Tibial nerve (tissue), 4 donors: ENCODE data around the gene AKR1C4. TPM values are rescaled to one million over a fixed set of nuclear protein-coding genes. Genes with fewer than 3 reads are reported as not detected.

Source experiments
- DNase-seq, 2 donors: peaks; one replicate each; pipeline ENCODE4 v3.0.0-alpha.2; 2019; ENCODE audit warnings: low spot score in 2 of 2
- H3K27ac ChIP-seq, 4 donors: fragments of 200-600 bp; sonication (generic) in 3 of 4; one replicate each; pipeline ENCODE4 v1.5.1; 2017 to 2019; ENCODE audit warnings: mild to moderate bottlenecking in 1 of 4
- H3K27me3 ChIP-seq, 2 donors: fragments of 200-600 bp; sonication (generic) in 1 of 2; one replicate each; pipeline versions ENCODE4 v1.5.1 to v1.6.0; 2017 to 2019
- H3K36me3 ChIP-seq, 3 donors: fragments of 200-600 bp; sonication (generic); one replicate each; pipeline ENCODE4 v1.5.1; 2018 to 2019
- H3K4me1 ChIP-seq, 4 donors: fragments of 200-600 bp; sonication (generic) in 3 of 4; one replicate each; pipeline ENCODE4 v1.5.1; 2017 to 2019
- H3K4me3 ChIP-seq, 4 donors: fragments of 200-600 bp; sonication (generic) in 3 of 4; one replicate each; pipeline ENCODE4 v1.5.1; 2017 to 2019; ENCODE audit warnings: mild to moderate bottlenecking in 1 of 4, moderate library complexity in 1 of 4
- H3K9me3 ChIP-seq, 4 donors: fragments of 200-600 bp; sonication (generic) in 3 of 4; one replicate each; pipeline ENCODE4 v1.5.1; 2017 to 2019
- EP300 ChIP-seq, 2 donors: sonication (generic); formaldehyde crosslinking; IDR thresholded peaks; one replicate each; pipeline ENCODE4 v1.6.1; 2017; ENCODE audit warnings: antibody characterized with exemption in 2 of 2, mild to moderate bottlenecking in 1 of 2
- POLR2A ChIP-seq, 2 donors: fragments of 450-650 bp; IDR thresholded peaks; one replicate each; pipeline ENCODE4 v1.6.1; 2017; ENCODE audit warnings: antibody characterized with exemption in 2 of 2, mild to moderate bottlenecking in 2 of 2, moderate library complexity in 2 of 2
- WGBS, 2 donors: methylation state at CpG; one replicate each; pipeline ENCODE4 v1.1.5; 2018; 5-methylcytosine and 5-hydroxymethylcytosine counted together
- total RNA-seq, 4 donors: library from RNA; depleted of rRNA; stranded (reverse); fragments of >200 nt; gene quantifications; one replicate each; pipeline ENCODE4 v1.1.0, GENCODE V29; 2016
- TF ChIP-seq, protein P1 (sequence below), 5 experiments: fragments of 200-600 bp in 3 of 5; fragments of 450-650 bp in 2 of 5; sonication (generic) in 3 of 5; IDR thresholded peaks; one replicate each; pipeline ENCODE4 v1.5.1; 2016 to 2019; ENCODE audit warnings: antibody characterized with exemption in 5 of 5, mild to moderate bottlenecking in 3 of 5, moderate library complexity in 2 of 5

Gene AKR1C4
- total RNA-seq, 4 donors from 2014 or later, result not detected

DNA sequence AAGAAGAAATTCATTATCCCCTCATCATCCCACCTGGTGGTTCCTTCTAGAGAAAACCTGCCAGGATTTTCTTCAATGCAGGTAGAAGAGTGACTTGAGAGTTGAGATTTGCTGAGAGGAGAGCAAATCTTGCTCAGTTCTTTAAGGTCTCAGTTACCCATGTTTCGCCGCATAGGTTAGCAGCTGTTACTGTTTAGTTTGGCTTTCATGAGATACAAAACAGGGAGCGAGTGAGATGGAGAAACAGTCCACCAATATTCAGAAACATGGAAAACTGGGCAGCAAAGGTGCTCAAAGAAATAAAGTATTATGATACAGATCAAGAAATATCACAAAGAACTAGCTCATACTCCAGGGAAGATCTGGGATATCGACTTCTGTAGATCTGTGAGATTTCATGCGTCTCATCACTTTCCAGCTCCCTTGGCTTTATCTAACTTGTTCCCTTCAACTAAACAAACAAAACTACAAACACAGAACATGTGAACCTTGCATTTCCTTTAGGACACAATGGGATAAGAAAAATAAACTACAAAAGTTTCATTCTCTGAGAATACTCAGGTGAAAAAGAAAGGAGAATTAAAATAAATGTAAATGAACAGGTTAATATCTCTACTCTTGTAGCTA, 63.4 kb downstream of the AKR1C4 start:
- 71 to 73% methylated on average over 5 of the region's 5 CpGs for WGBS, 2 donors
- no peak for TF ChIP-seq POLR2A (IDR thresholded peaks at IDR 0.05)
- no peak for TF ChIP-seq EP300 (IDR thresholded peaks at IDR 0.05)
- TF ChIP-seq, protein P1, sequence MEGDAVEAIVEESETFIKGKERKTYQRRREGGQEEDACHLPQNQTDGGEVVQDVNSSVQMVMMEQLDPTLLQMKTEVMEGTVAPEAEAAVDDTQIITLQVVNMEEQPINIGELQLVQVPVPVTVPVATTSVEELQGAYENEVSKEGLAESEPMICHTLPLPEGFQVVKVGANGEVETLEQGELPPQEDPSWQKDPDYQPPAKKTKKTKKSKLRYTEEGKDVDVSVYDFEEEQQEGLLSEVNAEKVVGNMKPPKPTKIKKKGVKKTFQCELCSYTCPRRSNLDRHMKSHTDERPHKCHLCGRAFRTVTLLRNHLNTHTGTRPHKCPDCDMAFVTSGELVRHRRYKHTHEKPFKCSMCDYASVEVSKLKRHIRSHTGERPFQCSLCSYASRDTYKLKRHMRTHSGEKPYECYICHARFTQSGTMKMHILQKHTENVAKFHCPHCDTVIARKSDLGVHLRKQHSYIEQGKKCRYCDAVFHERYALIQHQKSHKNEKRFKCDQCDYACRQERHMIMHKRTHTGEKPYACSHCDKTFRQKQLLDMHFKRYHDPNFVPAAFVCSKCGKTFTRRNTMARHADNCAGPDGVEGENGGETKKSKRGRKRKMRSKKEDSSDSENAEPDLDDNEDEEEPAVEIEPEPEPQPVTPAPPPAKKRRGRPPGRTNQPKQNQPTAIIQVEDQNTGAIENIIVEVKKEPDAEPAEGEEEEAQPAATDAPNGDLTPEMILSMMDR (IDR thresholded peaks at IDR 0.05), result no peak

DNA sequence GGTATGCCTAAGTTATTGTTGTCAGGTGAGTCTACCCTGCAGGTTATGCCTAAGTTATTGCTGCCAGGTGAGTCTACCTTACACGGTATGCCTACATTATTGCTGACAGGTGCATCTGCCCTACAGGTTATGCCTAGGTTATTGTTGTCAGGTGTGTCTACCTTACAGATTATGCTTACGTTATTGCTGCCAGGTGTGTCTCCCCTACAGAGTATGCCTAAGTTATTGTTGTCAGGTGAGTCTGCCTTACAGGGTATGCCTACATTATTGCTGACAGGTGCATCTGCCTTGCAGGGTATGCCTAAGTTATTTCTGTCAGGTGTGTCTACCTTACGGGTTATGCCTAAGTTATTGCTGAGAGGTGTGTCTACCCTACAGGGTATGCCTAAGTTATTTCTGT, 64.2 kb downstream of the AKR1C4 start:
- Histone ChIP-seq H3K9me3 (peaks cover 0 to 17% (median 3%) of the 10 kb centered on the region in 4 donors), H3K27ac (no peak overlapping the region), H3K36me3 (no peaks in the 10 kb centered on the region), H3K27me3 (no peaks in the 10 kb centered on the region), H3K4me3 (no peak overlapping the region), H3K4me1 (no peaks in the 10 kb centered on the region)
- no peak for TF ChIP-seq POLR2A (IDR thresholded peaks at IDR 0.05)
- no peak for TF ChIP-seq EP300 (IDR thresholded peaks at IDR 0.05)
- TF ChIP-seq, protein P1 (IDR thresholded peaks at IDR 0.05), result no peak
- 87 to 89% methylated on average over 3 of the region's 3 CpGs for WGBS, 2 donors
- no peak for DNase-seq

More for the DNA sequence above, 63.4 kb downstream of the AKR1C4 start:
- Histone ChIP-seq H3K4me3 (no peak overlapping the region), H3K9me3 (peaks cover 0 to 12% (median 3%) of the 10 kb centered on the region in 4 donors), H3K4me1 (no peaks in the 10 kb centered on the region), H3K36me3 (no peaks in the 10 kb centered on the region), H3K27ac (no peak overlapping the region), H3K27me3 (no peaks in the 10 kb centered on the region)
- DNase-seq, result no peak

DNA sequence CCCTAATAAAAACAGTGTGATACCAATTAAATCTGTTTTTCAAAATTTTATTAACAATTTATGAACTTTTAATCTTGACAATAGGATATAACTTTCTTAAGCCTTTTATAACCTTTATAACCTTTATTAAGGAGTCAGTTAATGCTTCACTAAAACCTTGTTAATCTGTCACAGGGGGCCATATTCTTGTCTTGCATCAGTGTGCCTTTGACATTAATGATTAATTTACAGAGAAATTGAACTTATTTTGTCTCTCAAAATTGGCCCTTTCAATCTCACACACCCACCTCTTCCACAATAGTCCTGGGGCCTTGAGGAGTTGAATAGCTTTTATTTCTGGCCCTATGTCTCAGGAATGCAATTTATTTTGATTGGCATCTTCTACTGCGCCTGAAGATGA, 68.5 kb downstream of the AKR1C4 start:
- Histone ChIP-seq H3K27ac (no peak overlapping the region), H3K4me1 (no peaks in the 10 kb centered on the region), H3K36me3 (no peaks in the 10 kb centered on the region), H3K9me3 (peaks cover 0 to 35% (median 5%) of the 10 kb centered on the region in 4 donors), H3K27me3 (no peaks in the 10 kb centered on the region), H3K4me3 (no peak overlapping the region)
- WGBS, 2 donors, result 68 to 78% methylated on average over 1 of the region's 1 CpG
- no peak for TF ChIP-seq EP300 (IDR thresholded peaks at IDR 0.05)
- TF ChIP-seq, protein P1 (IDR thresholded peaks at IDR 0.05), result no peak
- TF ChIP-seq POLR2A (IDR thresholded peaks at IDR 0.05), result no peak
- DNase-seq, result no peak

DNA sequence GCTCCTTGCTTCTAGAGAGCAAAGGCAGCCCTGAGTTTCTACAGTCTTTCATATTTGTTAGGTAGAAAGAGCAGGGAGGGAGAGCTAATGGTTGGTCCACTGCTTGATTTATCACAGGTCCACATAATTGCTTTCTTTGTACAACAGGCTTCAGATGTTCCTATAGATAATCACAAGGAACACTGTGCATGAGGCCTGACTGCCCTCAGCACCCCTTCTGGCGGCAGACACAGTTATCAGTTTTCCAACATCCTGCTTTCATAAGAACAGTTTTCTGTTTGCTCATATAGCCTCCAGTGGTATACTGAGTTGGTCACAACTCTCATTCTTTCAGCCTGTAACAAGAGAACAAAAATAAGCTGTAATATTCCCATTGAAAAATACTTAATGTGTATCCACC, 69.7 kb downstream of the AKR1C4 start:
- H3K9me3 ChIP-seq, result peaks cover 0 to 35% (median 5%) of the 10 kb centered on the region in 4 donors
- H3K36me3 ChIP-seq, result no peaks in the 10 kb centered on the region
- no peak overlapping the region for H3K27ac ChIP-seq
- H3K27me3 ChIP-seq, result no peaks in the 10 kb centered on the region
- no peaks in the 10 kb centered on the region for H3K4me1 ChIP-seq
- TF ChIP-seq POLR2A (IDR thresholded peaks at IDR 0.05), result no peak
- TF ChIP-seq EP300 (IDR thresholded peaks at IDR 0.05), result no peak
- TF ChIP-seq, protein P1 (IDR thresholded peaks at IDR 0.05), result no peak
- no peak overlapping the region for H3K4me3 ChIP-seq
- WGBS, 2 donors, result 35 to 40% methylated on average over 1 of the region's 1 CpG
- DNase-seq, result no peak

DNA sequence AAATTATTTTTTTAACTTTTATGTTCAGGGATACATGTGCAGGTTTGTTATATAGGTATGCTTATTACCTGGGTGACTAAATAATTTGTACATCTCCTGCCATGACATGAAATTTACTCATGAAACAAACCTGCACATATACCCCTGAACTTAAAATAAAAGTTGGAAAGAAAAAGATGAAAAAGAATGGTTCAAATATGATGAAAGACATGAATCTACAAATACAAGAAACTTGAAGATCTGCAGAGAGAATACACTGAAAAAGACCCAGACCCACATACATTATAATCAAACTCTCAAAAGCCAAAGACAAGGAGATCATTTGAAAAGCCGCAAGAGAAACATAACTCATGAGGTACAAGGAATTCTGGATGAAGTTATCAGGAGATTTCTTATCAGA, 70.2 kb downstream of the AKR1C4 start:
- no peaks in the 10 kb centered on the region for H3K4me1 ChIP-seq
- H3K27ac ChIP-seq, result no peak overlapping the region
- DNase-seq, result no peak
- peaks cover 0 to 35% (median 5%) of the 10 kb centered on the region in 4 donors for H3K9me3 ChIP-seq
- no peak overlapping the region for H3K4me3 ChIP-seq
- no peak for TF ChIP-seq POLR2A (IDR thresholded peaks at IDR 0.05)
- TF ChIP-seq, protein P1 (IDR thresholded peaks at IDR 0.05), result no peak
- TF ChIP-seq EP300 (IDR thresholded peaks at IDR 0.05), result no peak
- H3K27me3 ChIP-seq, result no peaks in the 10 kb centered on the region
- no peaks in the 10 kb centered on the region for H3K36me3 ChIP-seq
- 90 to 98% methylated on average over 1 of the region's 1 CpG for WGBS, 2 donors
